K562 (cell line): ENCODE data around the gene TREM1. TPM values are rescaled to one million over a fixed set of nuclear protein-coding genes. Genes with fewer than 3 reads are reported as not detected.
A peak's percentile ranks its signal among the peaks of the same experiment; 100 is the strongest.

Experiments
- ADNP ChIP-seq: fragments of 200-800 bp; sonication (Bioruptor generic); IDR thresholded peaks from 2 replicates; pipeline ENCODE4 v1.6.1; 2016; ENCODE audit warnings: missing genetic modification characterization, missing compliant biosample characterization
- CREB1 ChIP-seq, 2 experiments: sonication (generic) in 1 of 2; formaldehyde crosslinking in 1 of 2; IDR thresholded peaks; 2 replicates each; pipeline versions ENCODE4 v1.6.1 to v1.8.0; 2012 to 2022; ENCODE audit warnings: inconsistent platforms in 1 of 2, mild to moderate bottlenecking in 1 of 2, missing genetic modification reagents in 1 of 2, moderate library complexity in 1 of 2
- CREB5 ChIP-seq: fragments of 250-450 bp; sonication (Bioruptor Pico); IDR thresholded peaks from 2 replicates; pipeline ENCODE4 v1.5.0; 2020; ENCODE audit warnings: mild to moderate bottlenecking
- EP400 ChIP-seq: fragments of 450-650 bp; IDR thresholded peaks from 2 replicates; pipeline ENCODE4 v1.6.1; 2017; ENCODE audit warnings: antibody characterized with exemption, mild to moderate bottlenecking, moderate library complexity
- HDAC8 ChIP-seq: fragments of 450-650 bp; IDR thresholded peaks from 2 replicates; pipeline ENCODE4 v1.6.1; 2016; ENCODE audit warnings: mild to moderate bottlenecking, missing genetic modification characterization, moderate library complexity, missing compliant biosample characterization
- HSF4 ChIP-seq: fragments of 250-450 bp; sonication (Bioruptor Pico); IDR thresholded peaks from 2 replicates; pipeline ENCODE4 v2.1.2; 2022; ENCODE audit warnings: mild to moderate bottlenecking, moderate library complexity, borderline replicate concordance
- JUNB ChIP-seq: fragments of 450-650 bp; formaldehyde crosslinking; conservative IDR thresholded peaks from 2 replicates; pipeline ENCODE4 v1.4.0; 2020; ENCODE audit warnings: mild to moderate bottlenecking
- MCM7 ChIP-seq, 2 experiments: fragments of 450-650 bp; IDR thresholded peaks; 2 replicates each; pipeline ENCODE4 v1.6.1; 2016 to 2018
- MLLT1 ChIP-seq, 2 experiments: fragments of 450-650 bp; IDR thresholded peaks; 2 replicates each; pipeline ENCODE4 v1.6.1; 2016
- MTF1 ChIP-seq: fragments of 250-450 bp; sonication (Bioruptor Pico); IDR thresholded peaks from 2 replicates; pipeline ENCODE4 v1.9.0; 2021; ENCODE audit warnings: moderate library complexity, mild to moderate bottlenecking, inconsistent platforms, borderline replicate concordance
- PHF20 ChIP-seq: fragments of 450-650 bp; IDR thresholded peaks from 2 replicates; pipeline ENCODE4 v1.6.1; 2018; ENCODE audit not compliant: partially characterized antibody
- POLR2H ChIP-seq: IDR thresholded peaks from 2 replicates; pipeline ENCODE4 v1.6.1; 2016; ENCODE audit warnings: missing genetic modification characterization, low read depth, mild to moderate bottlenecking, control low read depth, missing compliant biosample characterization, moderate library complexity
- RBM17 ChIP-seq: fragments of 200-400 bp; formaldehyde crosslinking; IDR thresholded peaks from 2 replicates; pipeline ENCODE4 v1.6.1; 2017; ENCODE audit warnings: low read depth, mild to moderate bottlenecking, low read length, borderline replicate concordance
- RBM39 ChIP-seq: fragments of 200-400 bp; formaldehyde crosslinking; optimal IDR thresholded peaks from 2 replicates; pipeline ENCODE3; 2018; ENCODE audit warnings: low read depth, low read length
- SAFB ChIP-seq: fragments of 200-400 bp; formaldehyde crosslinking; IDR thresholded peaks from 2 replicates; pipeline ENCODE4 v1.6.1; 2017; ENCODE audit warnings: low read depth, low read length, borderline replicate concordance
- STAT6 ChIP-seq: sonication (generic); formaldehyde crosslinking; IDR thresholded peaks from 2 replicates; pipeline ENCODE4 v1.8.1; 2023; ENCODE audit warnings: mild to moderate bottlenecking, missing genetic modification reagents
- TEAD2 ChIP-seq: fragments of 450-650 bp; IDR thresholded peaks from 2 replicates; pipeline ENCODE4 v1.6.1; 2016; ENCODE audit warnings: missing genetic modification characterization, control low read depth, missing compliant biosample characterization
- ZNF121 ChIP-seq: sonication (generic); formaldehyde crosslinking; conservative IDR thresholded peaks from 2 replicates; pipeline ENCODE4 v1.8.0; 2022; ENCODE audit warnings: missing genetic modification reagents
- ZNF583 ChIP-seq: fragments of 250-450 bp; sonication (Bioruptor Pico); IDR thresholded peaks from 2 replicates; pipeline ENCODE4 v1.4.0; 2020
- polyA plus RNA-seq, 8 experiments: library from polyadenylated mRNA; depleted of rRNA in 4 of 8; stranded (reverse) in 5 of 8; unstranded in 3 of 8; fragments of >200 nt; fragmentation: Nextera tagmentation in 2 of 8; fragmentation: Illumina TruSeq in 1 of 8; extraction: Ambion mirVana in 2 of 8; extraction: Trizol in 1 of 8; gene quantifications; 2 replicates each; pipeline versions ENCODE4 v1.2.1 to v1.2.3, GENCODE V29; 2011 to 2014; ENCODE audit warnings: inconsistent platforms in 1 of 8, missing spikeins in 1 of 8
- total RNA-seq, 7 experiments: library from RNA; depleted of rRNA in 6 of 7; stranded (reverse); fragments of >200 nt in 6 of 7; fragmentation: Illumina TruSeq in 2 of 7; extraction: Trizol in 2 of 7; gene quantifications; 2 replicates each; pipeline versions ENCODE4 v1.2.1 to v1.2.3, GENCODE V29; 2011 to 2021; ENCODE audit warnings: low replicate concordance in 1 of 7
- TF ChIP-seq, protein P1 (sequence below): fragments of 250-450 bp; sonication (Bioruptor Pico); IDR thresholded peaks from 2 replicates; pipeline ENCODE4 v1.5.1; 2021; ENCODE audit warnings: mild to moderate bottlenecking
- TF ChIP-seq, protein P2 (sequence below): sonication (generic); formaldehyde crosslinking; IDR thresholded peaks from 2 replicates; pipeline ENCODE4 v1.8.0; 2022; ENCODE audit warnings: mild to moderate bottlenecking, missing genetic modification reagents

The TREM1 gene
- total and polyA plus RNA-seq, 9 of the 15 experiments (the other 6 are each of a cell fraction or from before 2014, with no cell fraction given), result not detected

GRCh38 chr6:41278699-41279405 is 7.6 kb downstream of the TREM1 start (continued):
- no peak for TF ChIP-seq CREB5 (CRISPR knock-in tag)
- peak in 1 of 2 experiments; percentile 95; a peak in 2 of 4 replicates for TF ChIP-seq MLLT1 (IDR thresholded peaks at IDR 0.05)
- no peak for TF ChIP-seq RBM17
- TF ChIP-seq ZNF121 (CRISPR knock-in tag), result no peak
- no peak for TF ChIP-seq PHF20
- no peak for TF ChIP-seq RBM39
- no peak for TF ChIP-seq HDAC8
- TF ChIP-seq TEAD2 (tag), result no peak
- no peak for TF ChIP-seq MCM7 (IDR thresholded peaks at IDR 0.05)
- TF ChIP-seq, protein P1, sequence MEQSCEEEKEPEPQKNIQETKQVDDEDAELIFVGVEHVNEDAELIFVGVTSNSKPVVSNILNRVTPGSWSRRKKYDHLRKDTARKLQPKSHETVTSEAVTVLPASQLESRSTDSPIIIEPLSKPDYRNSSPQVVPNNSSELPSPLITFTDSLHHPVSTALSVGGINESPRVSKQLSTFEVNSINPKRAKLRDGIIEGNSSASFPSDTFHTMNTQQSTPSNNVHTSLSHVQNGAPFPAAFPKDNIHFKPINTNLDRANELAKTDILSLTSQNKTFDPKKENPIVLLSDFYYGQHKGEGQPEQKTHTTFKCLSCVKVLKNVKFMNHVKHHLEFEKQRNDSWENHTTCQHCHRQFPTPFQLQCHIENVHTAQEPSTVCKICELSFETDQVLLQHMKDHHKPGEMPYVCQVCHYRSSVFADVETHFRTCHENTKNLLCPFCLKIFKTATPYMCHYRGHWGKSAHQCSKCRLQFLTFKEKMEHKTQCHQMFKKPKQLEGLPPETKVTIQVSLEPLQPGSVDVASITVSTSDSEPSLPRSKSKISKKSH (CRISPR knock-in tag), result no peak
- no peak for TF ChIP-seq SAFB
- no peak for TF ChIP-seq ADNP (tag)
- TF ChIP-seq ZNF583 (CRISPR knock-in tag), result no peak
- TF ChIP-seq, protein P2, sequence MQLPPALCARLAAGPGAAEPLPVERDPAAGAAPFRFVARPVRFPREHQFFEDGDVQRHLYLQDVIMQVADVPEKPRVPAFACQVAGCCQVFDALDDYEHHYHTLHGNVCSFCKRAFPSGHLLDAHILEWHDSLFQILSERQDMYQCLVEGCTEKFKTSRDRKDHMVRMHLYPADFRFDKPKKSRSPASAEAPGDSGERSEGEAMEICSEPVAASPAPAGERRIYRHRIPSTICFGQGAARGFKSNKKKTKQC (CRISPR knock-in tag), result no peak
- no peak for TF ChIP-seq HSF4
- peak; percentile 69; the same call in 1 of the 2 replicates for TF ChIP-seq CREB1 (IDR thresholded peaks at IDR 0.05)
- TF ChIP-seq CREB1 (CRISPR knock-in tag; IDR thresholded peaks at IDR 0.05), result peak; percentile 53; the same call in 1 of the 2 replicates
- TF ChIP-seq POLR2H, result no peak
- TF ChIP-seq MTF1 (CRISPR knock-in tag), result no peak
- TF ChIP-seq STAT6, result no peak
- no peak for TF ChIP-seq JUNB (CRISPR knock-in tag)
- TF ChIP-seq EP400, result peak; percentile 57
